GM12878 (cell line): ENCODE data around the gene LIMS3. TPM values are rescaled to one million over a fixed set of nuclear protein-coding genes. Genes with fewer than 3 reads are reported as not detected.
"Not testable (repeated sequence)": the region's sequence is repeated elsewhere in the genome, so short reads cannot be mapped to it uniquely, and the experiment has no call there.

ENCODE experiments used
- ATAC-seq: fragments of 200-7000 bp; cut with Tn5 transposase; 3 replicates; pipeline ENCODE4 v1.9.1; 2020; ENCODE audit warnings: mild to moderate bottlenecking, moderate library complexity
- BruUV-seq: library from RNA; stranded (reverse); fragments of 400-500 nt; replicated peaks from 2 replicates; lab custom pipeline; 2021; lab: Mats Ljungman, UMichigan
- CTCF ChIA-PET: fragments of 300-600 bp; sonication (Branson Sonifier 250); formaldehyde crosslinking; extraction: SDS; loops from one replicate; lab custom pipeline; 2021; ENCODE audit warnings: inconsistent platforms; lab: Yijun Ruan, JAX
- POLR2A ChIA-PET: fragments of 350-600 bp; formaldehyde crosslinking; extraction: SDS; loops from one replicate; lab custom pipeline; 2021; ENCODE audit warnings: inconsistent platforms; lab: Charles Lee
- RAD21 ChIA-PET: fragments of 300-600 bp; sonication (Branson Sonifier 250); formaldehyde crosslinking; loops from one replicate; lab custom pipeline; 2023; ENCODE audit warnings: antibody characterized with exemption; ENCODE audit not compliant: unreplicated experiment; lab: Charles Lee
- SMC1A ChIA-PET: fragments of 300-600 bp; sonication (Branson Sonifier 250); formaldehyde crosslinking; loops from one replicate; lab custom pipeline; 2023; ENCODE audit not compliant: unreplicated experiment, uncharacterized antibody; lab: Charles Lee
- DNase-seq: peaks from one replicate; pipeline ENCODE4 v3.0.0-alpha.2; 2011; ENCODE audit warnings: low read depth, low spot score
- FAIRE-seq: peaks from 3 replicates; lab custom pipeline; 2011; peaks lifted over from hg19 to GRCh38; lab: Jason Lieb, UNC
- H2AFZ ChIP-seq: 2 replicates; pipeline ENCODE4 v1.6.0; 2011; ENCODE audit warnings: low read depth, low read length, control low read depth; ENCODE audit not compliant: control insufficient read depth
- H3K27ac ChIP-seq: 2 replicates; pipeline ENCODE4 v1.5.1; 2011; ENCODE audit warnings: control low read depth; ENCODE audit not compliant: control insufficient read depth, insufficient read depth
- H3K27me3 ChIP-seq, 2 experiments: replicated peaks in 1 of 2; 2 replicates each; pipeline versions ENCODE4 v1.6.0 to v1.6.1; 2011; ENCODE audit warnings: low read length in 1 of 2; ENCODE audit not compliant: control insufficient read depth in 2 of 2, insufficient read depth in 2 of 2
- H3K36me3 ChIP-seq, 2 experiments: 2 replicates each; pipeline ENCODE4 v1.5.1; 2011; ENCODE audit warnings: low read length in 1 of 2; ENCODE audit not compliant: control insufficient read depth in 2 of 2, insufficient read depth in 2 of 2
- H3K4me1 ChIP-seq: 2 replicates; pipeline ENCODE4 v1.6.1; 2011; ENCODE audit warnings: mild to moderate bottlenecking, low read length, moderate library complexity, mixed read lengths; ENCODE audit not compliant: control insufficient read depth, insufficient read depth
- H3K4me2 ChIP-seq: 2 replicates; pipeline ENCODE4 v1.6.0; 2011; ENCODE audit warnings: control low read depth; ENCODE audit not compliant: control insufficient read depth, insufficient read depth
- H3K4me3 ChIP-seq: fragments of 200-600 bp; sonication (generic); 2 replicates; pipeline ENCODE4 v1.5.1; 2016
- H3K79me2 ChIP-seq: 2 replicates; pipeline ENCODE4 v1.6.0; 2011; ENCODE audit warnings: low read length; ENCODE audit not compliant: control insufficient read depth, insufficient read depth
- H3K9ac ChIP-seq: 2 replicates; pipeline ENCODE4 v1.8.0; 2011; ENCODE audit warnings: low read length, control low read depth, mixed read lengths; ENCODE audit not compliant: control insufficient read depth, insufficient read depth
- H3K9me3 ChIP-seq: replicated peaks from 3 replicates; pipeline ENCODE4 v1.5.1; 2011; ENCODE audit warnings: mild to moderate bottlenecking, low read length; ENCODE audit not compliant: control insufficient read depth, insufficient read depth
- H4K20me1 ChIP-seq: 2 replicates; pipeline ENCODE4 v1.6.0; 2011; ENCODE audit not compliant: control insufficient read depth, insufficient read depth
- WGBS: methylation state at CpG from one replicate; pipeline ENCODE4 v1.1.6; 2016; ENCODE audit warnings: low lambda C conversion rate; ENCODE audit not compliant: insufficient replicate concordance, insufficient coverage; ENCODE audit errors: missing lambda C conversion rate; 5-methylcytosine and 5-hydroxymethylcytosine counted together
- in situ Hi-C: fragments of 300-500 bp; cut with MboI; formaldehyde crosslinking; loops from 9 replicates; pipeline ENCODE4 v1.14.3; 2018; ENCODE audit warnings: mixed read lengths
- intact Hi-C: fragments of 100-400 bp; cut with micrococcal nuclease; formaldehyde crosslinking; loops from one replicate; pipeline ENCODE4 v1.14.2; 2022; ENCODE audit not compliant: unreplicated experiment
- polyA plus RNA-seq, 11 experiments: library from polyadenylated mRNA; depleted of rRNA in 4 of 11; unstranded in 6 of 11; stranded (reverse) in 5 of 11; fragments of >200 nt; fragmentation: Nextera tagmentation in 4 of 11; fragmentation: Illumina TruSeq in 1 of 11; extraction: Ambion mirVana in 4 of 11; extraction: Trizol in 1 of 11; gene quantifications; 1 replicate in 1 of 11; 2 replicates in 10 of 11; pipeline versions ENCODE4 v1.2.1 to v1.2.3, GENCODE V29; 2011 to 2016; ENCODE audit warnings: inconsistent platforms in 2 of 11, missing spikeins in 2 of 11, low read depth in 1 of 11
- total RNA-seq, 4 experiments: library from RNA; depleted of rRNA in 3 of 4; stranded (reverse); fragments of >200 nt in 3 of 4; fragmentation: Illumina TruSeq in 1 of 4; extraction: Trizol in 1 of 4; gene quantifications; 2 replicates each; pipeline versions ENCODE4 v1.2.1 to v1.2.3, GENCODE V29; 2013 to 2021

The LIMS3 gene
- total and polyA plus RNA-seq, 10 of the 15 experiments (the other 5 are each of a cell fraction or from before 2014, with no cell fraction given), result 0.11 to 1.9 (median 0.55) TPM

GRCh38 chr2:109936534-109936933 lies 38.0 kb downstream of the LIMS3 start:
- in situ Hi-C loops, CTCF ChIA-PET: not testable (repeated sequence)

DNA sequence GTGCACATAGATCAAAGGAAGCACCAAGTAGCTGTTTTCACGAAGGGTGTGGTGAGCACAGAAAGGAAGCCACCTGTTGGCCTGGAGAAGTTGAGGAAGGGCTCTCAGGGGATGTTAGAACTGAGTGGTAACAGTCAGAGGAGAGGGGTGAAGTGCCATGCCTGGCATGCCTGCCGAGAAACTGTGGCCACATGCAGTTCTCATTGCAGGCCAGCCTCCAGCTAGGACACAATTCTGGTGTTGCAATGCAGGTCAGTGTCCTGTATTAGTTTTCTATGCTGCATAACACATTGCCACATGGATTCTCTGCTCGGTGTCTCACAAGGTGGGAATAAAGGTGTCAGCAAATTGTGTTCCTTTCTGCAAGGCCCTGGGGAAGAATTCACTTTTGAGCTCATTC lies 46.9 kb downstream of the LIMS3 start:
- FAIRE-seq, H3K4me2 ChIP-seq, BruUV-seq, DNase-seq, H3K27ac ChIP-seq, H3K9me3 ChIP-seq, H4K20me1 ChIP-seq, RAD21 ChIA-PET, H3K27me3 ChIP-seq, SMC1A ChIA-PET, CTCF ChIA-PET, POLR2A ChIA-PET, H3K4me1 ChIP-seq, H3K4me3 ChIP-seq, H3K79me2 ChIP-seq, intact Hi-C loops, H3K9ac ChIP-seq, in situ Hi-C loops, H2AFZ ChIP-seq, H3K36me3 ChIP-seq, ATAC-seq: not testable (repeated sequence)
- WGBS, result no CpG with 5 or more reads among the region's 3 CpGs

More at GRCh38 chr2:109936534-109936933, 38.0 kb downstream of the LIMS3 start:
- intact Hi-C loops, DNase-seq, H3K4me3 ChIP-seq, H4K20me1 ChIP-seq, H3K36me3 ChIP-seq, H2AFZ ChIP-seq, H3K9me3 ChIP-seq, H3K4me1 ChIP-seq, SMC1A ChIA-PET, H3K79me2 ChIP-seq, BruUV-seq, H3K4me2 ChIP-seq, ATAC-seq, RAD21 ChIA-PET, H3K9ac ChIP-seq, POLR2A ChIA-PET, H3K27ac ChIP-seq, FAIRE-seq, H3K27me3 ChIP-seq: not testable (repeated sequence)
- no CpG with 5 or more reads among the region's 6 CpGs for WGBS

DNA sequence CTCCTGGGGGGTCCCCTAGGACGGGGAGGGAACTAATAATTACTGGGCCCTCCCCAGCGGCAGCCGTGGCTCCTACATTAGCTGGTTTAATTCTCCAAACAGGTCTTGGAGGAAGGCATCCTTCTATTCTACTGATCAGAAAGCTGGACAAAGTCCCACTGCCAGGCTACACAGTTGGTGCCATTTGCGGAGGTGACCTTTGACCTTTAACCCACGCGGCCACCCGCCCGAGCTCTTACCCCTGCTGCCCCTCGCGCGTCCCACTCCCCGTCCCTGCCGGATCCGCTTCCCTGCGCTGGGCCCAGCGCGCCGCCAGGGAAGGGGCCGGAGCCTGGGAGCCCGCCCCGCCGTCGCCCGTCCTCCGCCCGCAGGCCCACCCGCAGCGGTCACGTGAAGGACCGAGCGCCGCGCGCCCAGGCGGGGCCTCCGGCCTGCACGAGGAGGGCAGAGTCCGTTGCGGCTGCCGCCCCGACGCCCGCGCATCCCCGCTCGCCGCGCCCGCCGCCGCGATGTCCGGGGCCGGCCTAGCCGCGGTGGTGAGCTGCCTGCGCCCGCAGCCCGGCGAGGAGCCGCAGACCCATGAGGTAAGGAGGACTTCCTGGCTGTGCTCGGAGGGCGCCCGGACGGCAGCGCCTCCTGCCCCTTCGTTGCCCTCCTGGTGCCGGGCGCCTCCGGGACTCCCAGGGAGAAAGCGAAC lies 48.9 kb downstream of the LIMS3 start:
- H2AFZ ChIP-seq, in situ Hi-C loops, H3K27ac ChIP-seq, H3K4me1 ChIP-seq, H3K36me3 ChIP-seq, H3K4me2 ChIP-seq, H3K9ac ChIP-seq, BruUV-seq, intact Hi-C loops, ATAC-seq, POLR2A ChIA-PET, CTCF ChIA-PET, H3K79me2 ChIP-seq, H3K27me3 ChIP-seq, FAIRE-seq, H3K4me3 ChIP-seq, H3K9me3 ChIP-seq, RAD21 ChIA-PET, H4K20me1 ChIP-seq, SMC1A ChIA-PET, DNase-seq: not testable (repeated sequence)
- WGBS, result no CpG with 5 or more reads among the region's 71 CpGs

DNA sequence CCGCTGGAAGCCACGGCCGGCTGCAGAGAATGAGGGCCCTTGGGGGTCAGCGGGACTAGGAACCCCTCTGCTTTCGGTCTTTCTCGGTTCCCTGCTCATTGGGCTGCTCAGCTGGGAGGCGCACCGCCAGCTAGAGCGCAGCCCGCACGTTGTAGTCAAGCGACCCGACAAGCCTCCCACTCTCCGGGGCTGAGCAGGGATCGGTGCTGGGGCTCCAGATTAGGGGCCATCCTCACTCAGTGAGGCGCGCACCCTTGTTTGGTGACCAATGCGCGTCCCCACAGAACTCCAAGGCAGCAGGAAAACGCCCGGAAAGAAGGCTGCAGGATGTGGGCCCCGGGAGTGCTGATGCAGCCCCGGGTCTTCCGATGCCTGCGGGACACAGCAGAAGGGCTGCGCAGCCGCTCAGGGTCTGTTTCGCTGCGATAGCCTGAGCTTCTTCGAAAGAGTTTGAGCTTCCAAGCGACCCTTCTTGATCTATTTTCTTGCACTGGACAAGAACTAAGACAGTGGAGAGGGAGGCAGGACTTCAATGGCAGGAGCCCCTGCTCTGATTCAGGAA lies 49.6 kb downstream of the LIMS3 start:
- H3K9me3 ChIP-seq, CTCF ChIA-PET, H2AFZ ChIP-seq, H3K27ac ChIP-seq, H3K9ac ChIP-seq, H4K20me1 ChIP-seq, ATAC-seq, RAD21 ChIA-PET, POLR2A ChIA-PET, BruUV-seq, H3K27me3 ChIP-seq, H3K79me2 ChIP-seq, H3K4me3 ChIP-seq, FAIRE-seq, in situ Hi-C loops, H3K4me1 ChIP-seq, H3K36me3 ChIP-seq, SMC1A ChIA-PET, H3K4me2 ChIP-seq, DNase-seq, intact Hi-C loops: not testable (repeated sequence)
- no CpG with 5 or more reads among the region's 31 CpGs for WGBS
